OCI-LY3 (cell line): ENCODE results near the gene TMA7.

Experiments used
- CTCF ChIP-seq: fragments of 200-600, 300-600 bp; sonication (generic); IDR thresholded peaks from 2 replicates; pipeline ENCODE4 v1.5.1; 2014; ENCODE audit warnings: antibody characterized with exemption, low read length, low read depth
- EZH2phosphoT487 ChIP-seq: fragments of 200-600 bp; shearing (Covaris generic); IDR thresholded peaks from 2 replicates; pipeline ENCODE4 v1.6.1; 2018; ENCODE audit warnings: antibody characterized with exemption, mixed run types, low read depth

GRCh38 chr3:48399387-48400172 lies 40.5 kb upstream of the TMA7 start:
- TF ChIP-seq CTCF (no peak), EZH2phosphoT487 (no peak)
